SK-N-SH treated with all-trans-retinoic acid at 6 μM for 48 hours (cell line): ENCODE results near the gene AKAP10.

Source experiments
- ARNTL ChIP-seq: fragments of 450-650 bp; formaldehyde crosslinking; IDR thresholded peaks from 2 replicates; pipeline ENCODE4 v1.5.0; 2020; ENCODE audit warnings: low read depth, mild to moderate bottlenecking, moderate library complexity, borderline replicate concordance
- CREB5 ChIP-seq: fragments of 250-450 bp; sonication (Bioruptor Pico); IDR thresholded peaks from 2 replicates; pipeline ENCODE4 v1.5.1; 2020; ENCODE audit warnings: low read depth, mild to moderate bottlenecking, moderate library complexity
- CSDC2 ChIP-seq: fragments of 250-450 bp; sonication (Bioruptor Pico); IDR thresholded peaks from 2 replicates; pipeline ENCODE4 v1.5.0; 2020; ENCODE audit warnings: mild to moderate bottlenecking, moderate library complexity
- CSRNP3 ChIP-seq: fragments of 250-450 bp; sonication (Bioruptor Pico); IDR thresholded peaks from 2 replicates; pipeline ENCODE4 v1.5.1; 2021; ENCODE audit warnings: mild to moderate bottlenecking, moderate library complexity
- GLIS3 ChIP-seq: fragments of 250-450 bp; sonication (Bioruptor Pico); IDR thresholded peaks from 2 replicates; pipeline ENCODE4 v1.5.0; 2020; ENCODE audit warnings: mild to moderate bottlenecking, moderate library complexity
- PATZ1 ChIP-seq: fragments of 250-450 bp; sonication (Bioruptor Pico); IDR thresholded peaks from 2 replicates; pipeline ENCODE4 v1.8.0; 2020; ENCODE audit warnings: mild to moderate bottlenecking, moderate library complexity, borderline replicate concordance
- PPARA ChIP-seq: fragments of 250-450 bp; sonication (Bioruptor Pico); IDR thresholded peaks from 2 replicates; pipeline ENCODE4 v1.5.0; 2020; ENCODE audit warnings: mild to moderate bottlenecking, borderline replicate concordance
- RARB ChIP-seq: fragments of 250-450 bp; sonication (Bioruptor Pico); IDR thresholded peaks from 2 replicates; pipeline ENCODE4 v1.8.0; 2021; ENCODE audit warnings: mild to moderate bottlenecking, moderate library complexity
- TOX ChIP-seq: fragments of 250-450 bp; sonication (Bioruptor Pico); IDR thresholded peaks from 2 replicates; pipeline ENCODE4 v1.8.0; 2021; ENCODE audit warnings: mild to moderate bottlenecking, moderate library complexity, borderline replicate concordance
- TSHZ2 ChIP-seq: fragments of 250-450 bp; sonication (Bioruptor Pico); IDR thresholded peaks from 2 replicates; pipeline ENCODE4 v1.5.0; 2020; ENCODE audit warnings: mild to moderate bottlenecking, moderate library complexity
- ZFP3 ChIP-seq: fragments of 250-450 bp; sonication (Bioruptor Pico); IDR thresholded peaks from 2 replicates; pipeline ENCODE4 v1.5.0; 2020; ENCODE audit warnings: mild to moderate bottlenecking, moderate library complexity
- ZFP30 ChIP-seq: fragments of 450-650 bp; formaldehyde crosslinking; IDR thresholded peaks from 2 replicates; pipeline ENCODE4 v1.5.0; 2022; ENCODE audit warnings: mild to moderate bottlenecking, moderate library complexity
- ZNF565 ChIP-seq: fragments of 450-650 bp; formaldehyde crosslinking; conservative IDR thresholded peaks from 2 replicates; pipeline ENCODE4 v1.5.0; 2020; ENCODE audit warnings: low read depth, mild to moderate bottlenecking, moderate library complexity

GRCh38 chr17:19996086-19996485 lies 18.5 kb upstream of the AKAP10 start:
- TF ChIP-seq PATZ1 (CRISPR knock-in tag) (no peak), ZNF565 (CRISPR knock-in tag) (no peak), RARB (CRISPR knock-in tag) (no peak), CSRNP3 (CRISPR knock-in tag) (no peak), TOX (no peak), CREB5 (CRISPR knock-in tag) (no peak), ZFP3 (CRISPR knock-in tag) (no peak), TSHZ2 (CRISPR knock-in tag) (no peak), GLIS3 (no peak), ARNTL (CRISPR knock-in tag) (no peak), CSDC2 (CRISPR knock-in tag) (no peak), PPARA (CRISPR knock-in tag) (no peak), ZFP30 (CRISPR knock-in tag) (no peak)
